HepG2 (cell line): ENCODE results near the gene DUSP16. TPM values are rescaled to one million over a fixed set of nuclear protein-coding genes. Genes with fewer than 3 reads are reported as not detected.

Source experiments
- BRCA1 ChIP-seq: sonication (generic); formaldehyde crosslinking; IDR thresholded peaks from 2 replicates; pipeline ENCODE4 v1.4.0; 2020; ENCODE audit warnings: missing genetic modification reagents
- EEA1 ChIP-seq: sonication (generic); formaldehyde crosslinking; IDR thresholded peaks from 2 replicates; pipeline ENCODE4 v1.5.1; 2020; ENCODE audit warnings: mild to moderate bottlenecking, missing genetic modification reagents, borderline replicate concordance
- GATAD1 ChIP-seq: IDR thresholded peaks from 2 replicates; pipeline ENCODE4 v1.6.1; 2016; ENCODE audit warnings: missing genetic modification reagents, missing compliant biosample characterization
- HIVEP1 ChIP-seq: sonication (generic); formaldehyde crosslinking; IDR thresholded peaks from 2 replicates; pipeline ENCODE4 v1.4.0; 2020; ENCODE audit warnings: mild to moderate bottlenecking, missing genetic modification reagents
- HNF1B ChIP-seq: sonication (generic); formaldehyde crosslinking; IDR thresholded peaks from 2 replicates; pipeline ENCODE4 v1.5.1; 2020; ENCODE audit warnings: mild to moderate bottlenecking, moderate library complexity, missing genetic modification reagents
- KMT2B ChIP-seq: IDR thresholded peaks from 2 replicates; pipeline ENCODE4 v1.6.1; 2016; ENCODE audit warnings: missing genetic modification reagents, missing compliant biosample characterization
- MAFF ChIP-seq: IDR thresholded peaks from 2 replicates; pipeline ENCODE4 v1.6.1; 2011; ENCODE audit warnings: low read depth, low read length, improper control_type of control experiment
- MTA3 ChIP-seq: sonication (generic); formaldehyde crosslinking; IDR thresholded peaks from 2 replicates; pipeline ENCODE4 v1.4.0; 2020; ENCODE audit warnings: missing genetic modification reagents
- PRDM4 ChIP-seq: sonication (generic); formaldehyde crosslinking; IDR thresholded peaks from 2 replicates; pipeline ENCODE4 v1.9.0; 2021; ENCODE audit warnings: missing genetic modification reagents, borderline replicate concordance
- RBAK ChIP-seq: sonication (generic); formaldehyde crosslinking; IDR thresholded peaks from 2 replicates; pipeline ENCODE4 v1.5.1; 2020; ENCODE audit warnings: mild to moderate bottlenecking, missing genetic modification reagents
- SRSF4 ChIP-seq: fragments of 200-400 bp; formaldehyde crosslinking; IDR thresholded peaks from one replicate; pipeline ENCODE4 v1.6.1; 2018; ENCODE audit warnings: mild to moderate bottlenecking, low read depth, low read length, moderate library complexity; ENCODE audit not compliant: poor library complexity, severe bottlenecking
- SYNCRIP ChIP-seq: fragments of 200-400 bp; formaldehyde crosslinking; IDR thresholded peaks from 2 replicates; pipeline ENCODE4 v1.6.1; 2018; ENCODE audit warnings: mild to moderate bottlenecking, low read depth, low read length; ENCODE audit not compliant: insufficient read depth
- TEF ChIP-seq: sonication (generic); formaldehyde crosslinking; IDR thresholded peaks from 2 replicates; pipeline ENCODE4 v1.5.0; 2020; ENCODE audit warnings: missing genetic modification reagents
- TIGD3 ChIP-seq: sonication (generic); formaldehyde crosslinking; IDR thresholded peaks from 2 replicates; pipeline ENCODE4 v1.5.1; 2020; ENCODE audit warnings: mild to moderate bottlenecking, missing genetic modification reagents, borderline replicate concordance
- XRCC5 ChIP-seq: fragments of 200-400 bp; formaldehyde crosslinking; optimal IDR thresholded peaks from 2 replicates; pipeline ENCODE3; 2017; ENCODE audit warnings: mild to moderate bottlenecking, low read length
- ZNF510 ChIP-seq: sonication (generic); formaldehyde crosslinking; IDR thresholded peaks from 2 replicates; pipeline ENCODE4 v1.4.0; 2020; ENCODE audit warnings: low read depth, mild to moderate bottlenecking, missing genetic modification reagents
- ZSCAN25 ChIP-seq: sonication (generic); formaldehyde crosslinking; IDR thresholded peaks from 2 replicates; pipeline ENCODE4 v1.8.0; 2022; ENCODE audit warnings: mild to moderate bottlenecking, missing genetic modification reagents
- polyA plus RNA-seq, 8 experiments: library from polyadenylated mRNA; depleted of rRNA in 3 of 8; stranded (reverse) in 7 of 8; unstranded in 1 of 8; fragments of >200 nt; fragmentation: Illumina TruSeq in 4 of 8; extraction: Trizol in 4 of 8; gene quantifications; 2 replicates each; pipeline versions ENCODE4 v1.2.1 to v1.2.3, GENCODE V29; 2011 to 2016; ENCODE audit warnings: low read depth in 4 of 8, missing spikeins in 1 of 8, mixed read lengths in 1 of 8; ENCODE audit not compliant: insufficient read depth in 1 of 8
- total RNA-seq, 5 experiments: library from RNA; depleted of rRNA; stranded (reverse); fragments of >200 nt; fragmentation: Illumina TruSeq; extraction: Trizol; gene quantifications; 2 replicates each; pipeline ENCODE4 v1.2.3, GENCODE V29; 2016; ENCODE audit warnings: low read depth in 1 of 5
- TF ChIP-seq, protein P1 (sequence below): sonication (generic); formaldehyde crosslinking; IDR thresholded peaks from 2 replicates; pipeline ENCODE4 v1.4.0; 2020; ENCODE audit warnings: missing genetic modification reagents, borderline replicate concordance
- TF ChIP-seq, protein P2 (sequence below): sonication (generic); formaldehyde crosslinking; IDR thresholded peaks from 2 replicates; pipeline ENCODE4 v1.5.0; 2020; ENCODE audit warnings: mild to moderate bottlenecking, missing genetic modification reagents

Gene DUSP16
- total and polyA plus RNA-seq, 2 of the 13 experiments (the other 11 are each of a cell fraction or from before 2014, with no cell fraction given): 45.7 to 46.6 TPM

DNA sequence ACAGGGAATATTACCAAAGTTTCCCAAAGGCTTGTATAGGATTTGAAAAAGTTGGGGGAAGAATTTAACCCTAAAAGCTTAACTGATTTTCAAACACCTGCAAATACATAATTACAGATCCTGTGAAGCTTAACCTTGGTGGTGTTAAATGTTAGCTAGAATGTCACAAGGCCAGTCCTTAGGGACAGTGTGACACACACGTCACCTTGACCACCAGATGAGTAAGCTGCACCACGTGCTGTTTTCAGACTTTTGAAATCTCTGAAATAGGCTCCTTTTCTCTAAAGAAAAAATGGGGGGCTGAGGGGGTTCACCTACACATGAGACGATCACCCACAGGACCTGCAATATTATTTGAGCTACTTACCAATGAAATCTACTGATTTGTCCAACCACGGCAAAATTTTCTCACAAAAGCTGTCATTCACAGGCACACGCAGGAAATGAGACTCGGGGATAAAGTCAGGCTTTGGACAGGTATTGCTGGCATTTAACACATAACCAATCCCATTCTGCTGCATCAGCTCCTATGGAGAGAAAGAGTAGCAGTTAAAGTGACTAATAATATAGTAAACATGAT lies 75.9 kb downstream of the DUSP16 start (continued):
- TF ChIP-seq ZNF510 (CRISPR knock-in tag) (no peak), XRCC5 (no peak), PRDM4 (CRISPR knock-in tag) (no peak), SRSF4 (no peak), TEF (CRISPR knock-in tag) (no peak), BRCA1 (CRISPR knock-in tag) (no peak), HNF1B (peak; percentile 60; the same call in 1 of the 2 replicates), SYNCRIP (no peak), HIVEP1 (CRISPR knock-in tag) (no peak), KMT2B (CRISPR knock-in tag) (no peak), GATAD1 (CRISPR knock-in tag) (no peak), MTA3 (no peak), EEA1 (no peak), TIGD3 (CRISPR knock-in tag) (no peak), RBAK (CRISPR knock-in tag) (no peak), MAFF (peak; percentile 57), ZSCAN25 (CRISPR knock-in tag) (no peak)
- TF ChIP-seq, protein P1, sequence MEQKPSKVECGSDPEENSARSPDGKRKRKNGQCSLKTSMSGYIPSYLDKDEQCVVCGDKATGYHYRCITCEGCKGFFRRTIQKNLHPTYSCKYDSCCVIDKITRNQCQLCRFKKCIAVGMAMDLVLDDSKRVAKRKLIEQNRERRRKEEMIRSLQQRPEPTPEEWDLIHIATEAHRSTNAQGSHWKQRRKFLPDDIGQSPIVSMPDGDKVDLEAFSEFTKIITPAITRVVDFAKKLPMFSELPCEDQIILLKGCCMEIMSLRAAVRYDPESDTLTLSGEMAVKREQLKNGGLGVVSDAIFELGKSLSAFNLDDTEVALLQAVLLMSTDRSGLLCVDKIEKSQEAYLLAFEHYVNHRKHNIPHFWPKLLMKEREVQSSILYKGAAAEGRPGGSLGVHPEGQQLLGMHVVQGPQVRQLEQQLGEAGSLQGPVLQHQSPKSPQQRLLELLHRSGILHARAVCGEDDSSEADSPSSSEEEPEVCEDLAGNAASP (CRISPR knock-in tag): no peak
- TF ChIP-seq, protein P2, sequence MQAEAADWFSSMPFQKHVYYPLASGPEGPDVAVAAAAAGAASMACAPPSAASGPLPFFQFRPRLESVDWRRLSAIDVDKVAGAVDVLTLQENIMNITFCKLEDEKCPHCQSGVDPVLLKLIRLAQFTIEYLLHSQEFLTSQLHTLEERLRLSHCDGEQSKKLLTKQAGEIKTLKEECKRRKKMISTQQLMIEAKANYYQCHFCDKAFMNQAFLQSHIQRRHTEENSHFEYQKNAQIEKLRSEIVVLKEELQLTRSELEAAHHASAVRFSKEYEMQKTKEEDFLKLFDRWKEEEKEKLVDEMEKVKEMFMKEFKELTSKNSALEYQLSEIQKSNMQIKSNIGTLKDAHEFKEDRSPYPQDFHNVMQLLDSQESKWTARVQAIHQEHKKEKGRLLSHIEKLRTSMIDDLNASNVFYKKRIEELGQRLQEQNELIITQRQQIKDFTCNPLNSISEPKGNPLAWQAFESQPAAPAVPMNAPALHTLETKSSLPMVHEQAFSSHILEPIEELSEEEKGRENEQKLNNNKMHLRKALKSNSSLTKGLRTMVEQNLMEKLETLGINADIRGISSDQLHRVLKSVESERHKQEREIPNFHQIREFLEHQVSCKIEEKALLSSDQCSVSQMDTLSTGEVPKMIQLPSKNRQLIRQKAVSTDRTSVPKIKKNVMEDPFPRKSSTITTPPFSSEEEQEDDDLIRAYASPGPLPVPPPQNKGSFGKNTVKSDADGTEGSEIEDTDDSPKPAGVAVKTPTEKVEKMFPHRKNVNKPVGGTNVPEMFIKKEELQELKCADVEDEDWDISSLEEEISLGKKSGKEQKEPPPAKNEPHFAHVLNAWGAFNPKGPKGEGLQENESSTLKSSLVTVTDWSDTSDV: no peak
